ENCODE results near the gene FBXO42. TPM values are rescaled to one million over a fixed set of nuclear protein-coding genes. Genes with fewer than 3 reads are reported as not detected.

FBXO42 gene
- total RNA-seq, 4 donors from 2014 or later: 21.0 to 30.3 (median 23.0) TPM

DNA sequence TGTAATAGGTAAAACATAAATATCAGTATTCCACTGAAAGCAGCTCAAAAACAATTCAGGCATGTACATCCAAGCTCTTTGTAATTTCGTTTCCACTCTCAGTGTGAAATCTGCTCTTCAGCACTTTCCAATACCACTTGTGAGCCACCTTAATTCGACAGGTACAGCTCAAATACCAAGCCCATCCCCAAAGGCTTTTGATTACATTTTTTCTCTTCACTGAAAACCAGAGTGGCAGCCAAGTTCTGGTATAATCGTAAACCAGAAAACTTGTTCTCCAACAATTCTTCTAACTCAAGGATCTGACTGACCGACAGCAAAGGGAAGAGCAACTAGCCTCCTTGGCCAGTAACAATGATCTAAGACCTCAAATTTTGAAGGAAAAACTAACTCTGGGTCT, 36.8 kb downstream of the FBXO42 start:
- Histone ChIP-seq H3K27ac (peak overlapping the region in 1 of 2 donors; percentile 7), H3K4me1 (peaks cover 7 to 12% of the 10 kb centered on the region in 2 donors)

DNA sequence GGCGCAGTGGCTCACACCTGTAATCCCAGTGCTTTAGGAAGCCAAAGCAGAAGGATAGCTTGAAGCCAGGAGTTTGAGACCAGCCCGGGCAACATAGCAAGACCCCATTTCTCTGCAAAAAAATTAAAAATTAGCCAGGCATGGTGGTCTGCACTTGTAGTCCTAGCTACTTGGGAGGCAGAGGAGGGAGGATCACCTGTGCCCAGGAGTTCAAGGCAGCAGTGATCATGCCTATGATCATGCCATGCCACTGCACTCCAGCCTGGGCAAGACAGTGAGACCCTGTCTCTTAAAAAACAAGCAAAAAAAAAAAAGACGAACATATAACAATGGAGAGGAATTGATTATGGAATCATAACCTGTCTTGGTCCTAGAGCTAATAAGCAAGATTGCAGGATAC, 45.1 kb downstream of the FBXO42 start:
- Histone ChIP-seq H3K9me3 (no peaks in the 10 kb centered on the region), H3K36me3 (no peaks in the 10 kb centered on the region), H3K27me3 (no peaks in the 10 kb centered on the region), H3K27ac (no peak overlapping the region), H3K4me3 (no peak overlapping the region), H3K4me1 (no peaks in the 10 kb centered on the region)
- intact Hi-C loops (cut with DNase I; ENCODE audit: low total_unique reads): no loop called here
- no peak for DNase-seq
- no peak for TF ChIP-seq POLR2A (IDR thresholded peaks at IDR 0.05)
- TF ChIP-seq, protein P1, sequence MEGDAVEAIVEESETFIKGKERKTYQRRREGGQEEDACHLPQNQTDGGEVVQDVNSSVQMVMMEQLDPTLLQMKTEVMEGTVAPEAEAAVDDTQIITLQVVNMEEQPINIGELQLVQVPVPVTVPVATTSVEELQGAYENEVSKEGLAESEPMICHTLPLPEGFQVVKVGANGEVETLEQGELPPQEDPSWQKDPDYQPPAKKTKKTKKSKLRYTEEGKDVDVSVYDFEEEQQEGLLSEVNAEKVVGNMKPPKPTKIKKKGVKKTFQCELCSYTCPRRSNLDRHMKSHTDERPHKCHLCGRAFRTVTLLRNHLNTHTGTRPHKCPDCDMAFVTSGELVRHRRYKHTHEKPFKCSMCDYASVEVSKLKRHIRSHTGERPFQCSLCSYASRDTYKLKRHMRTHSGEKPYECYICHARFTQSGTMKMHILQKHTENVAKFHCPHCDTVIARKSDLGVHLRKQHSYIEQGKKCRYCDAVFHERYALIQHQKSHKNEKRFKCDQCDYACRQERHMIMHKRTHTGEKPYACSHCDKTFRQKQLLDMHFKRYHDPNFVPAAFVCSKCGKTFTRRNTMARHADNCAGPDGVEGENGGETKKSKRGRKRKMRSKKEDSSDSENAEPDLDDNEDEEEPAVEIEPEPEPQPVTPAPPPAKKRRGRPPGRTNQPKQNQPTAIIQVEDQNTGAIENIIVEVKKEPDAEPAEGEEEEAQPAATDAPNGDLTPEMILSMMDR (IDR thresholded peaks at IDR 0.05): no peak

More for the DNA sequence above, 36.8 kb downstream of the FBXO42 start:
- intact Hi-C loops (cut with DNase I; ENCODE audit: low total_unique reads): no loop called here
- H3K4me3 ChIP-seq: no peak overlapping the region
- DNase-seq: no peak
- no peaks in the 10 kb centered on the region for H3K9me3 ChIP-seq
- TF ChIP-seq POLR2A (IDR thresholded peaks at IDR 0.05): no peak
- TF ChIP-seq, protein P1 (IDR thresholded peaks at IDR 0.05): no peak
- no peaks in the 10 kb centered on the region for H3K27me3 ChIP-seq
- no peaks in the 10 kb centered on the region for H3K36me3 ChIP-seq

DNA sequence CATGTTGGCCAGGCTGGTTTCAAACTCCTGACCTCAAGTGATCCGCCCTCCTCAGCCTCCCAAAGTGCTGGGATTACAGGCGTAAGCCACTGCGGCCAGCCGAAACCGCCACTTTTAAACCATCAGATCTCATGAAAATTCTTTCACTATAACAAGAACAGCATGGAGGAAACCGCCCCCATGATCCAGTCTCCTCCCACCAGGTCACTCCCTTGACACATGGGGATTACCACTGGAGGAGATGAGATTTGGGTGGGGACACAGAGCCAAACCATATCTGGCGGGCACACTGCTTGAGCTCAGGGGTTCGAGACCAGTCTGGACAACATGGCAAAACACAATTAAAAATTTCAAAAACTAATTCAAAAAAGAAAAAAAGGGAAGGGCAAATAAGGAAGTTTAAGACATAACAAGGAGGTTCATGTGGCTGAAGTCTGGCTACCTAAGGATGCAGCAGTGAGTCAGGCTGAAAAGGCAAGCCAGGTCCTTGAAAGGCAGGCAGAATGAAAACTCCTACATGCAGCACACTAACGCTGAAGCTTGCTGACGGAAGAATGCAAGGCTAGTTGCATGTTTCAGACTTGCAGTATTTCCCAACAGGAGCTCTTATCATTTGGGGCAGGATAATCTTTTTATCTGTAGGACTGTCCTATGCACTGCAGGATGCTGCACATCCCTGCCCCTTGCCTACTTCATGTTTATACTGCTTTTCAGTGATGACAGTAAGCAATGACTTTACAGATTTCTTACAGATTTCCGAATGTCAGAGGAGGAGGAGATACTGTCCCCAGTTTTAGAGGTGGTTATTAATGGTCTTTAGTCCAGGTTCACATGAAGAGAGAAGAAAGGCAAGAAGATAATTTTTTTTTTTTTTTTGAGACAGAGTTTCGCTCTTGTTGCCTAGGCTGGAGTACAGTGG, 49.3 kb downstream of the FBXO42 start:
- TF ChIP-seq, protein P1 (IDR thresholded peaks at IDR 0.05): no peak
- TF ChIP-seq POLR2A (IDR thresholded peaks at IDR 0.05): no peak
- H3K4me1 ChIP-seq: no peaks in the 10 kb centered on the region
- H3K27ac ChIP-seq: no peak overlapping the region
- no peak for DNase-seq
- H3K36me3 ChIP-seq: no peaks in the 10 kb centered on the region
- no peaks in the 10 kb centered on the region for H3K27me3 ChIP-seq
- no peaks in the 10 kb centered on the region for H3K9me3 ChIP-seq
- intact Hi-C loops (cut with DNase I; ENCODE audit: low total_unique reads): no loop called here
- no peak overlapping the region for H3K4me3 ChIP-seq

DNA sequence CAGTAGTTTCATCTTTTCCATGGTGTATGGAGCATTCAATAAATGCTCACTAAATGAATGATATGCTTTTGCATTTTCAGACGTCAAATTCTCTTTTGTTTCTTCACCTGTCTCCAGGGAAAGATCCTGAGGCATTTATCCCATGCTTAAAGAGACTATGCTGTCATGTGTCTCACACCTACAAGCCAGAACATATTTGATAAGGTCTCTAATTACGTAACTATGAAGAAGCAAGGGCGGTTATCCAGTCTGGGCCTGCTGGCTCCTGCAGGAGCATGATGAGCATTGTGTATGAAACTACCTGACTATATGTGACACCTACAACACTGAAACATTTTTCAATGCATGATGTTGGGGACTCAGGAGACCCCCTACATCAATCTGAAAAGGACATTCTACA, 51.8 kb downstream of the FBXO42 start:
- Histone ChIP-seq H3K4me1 (no peaks in the 10 kb centered on the region), H3K9me3 (no peaks in the 10 kb centered on the region), H3K27ac (no peak overlapping the region), H3K27me3 (no peaks in the 10 kb centered on the region), H3K36me3 (no peaks in the 10 kb centered on the region), H3K4me3 (no peak overlapping the region)
- intact Hi-C loops (cut with DNase I; ENCODE audit: low total_unique reads): no loop called here
- TF ChIP-seq, protein P1 (IDR thresholded peaks at IDR 0.05): no peak
- no peak for TF ChIP-seq POLR2A (IDR thresholded peaks at IDR 0.05)
- no peak for DNase-seq

DNA sequence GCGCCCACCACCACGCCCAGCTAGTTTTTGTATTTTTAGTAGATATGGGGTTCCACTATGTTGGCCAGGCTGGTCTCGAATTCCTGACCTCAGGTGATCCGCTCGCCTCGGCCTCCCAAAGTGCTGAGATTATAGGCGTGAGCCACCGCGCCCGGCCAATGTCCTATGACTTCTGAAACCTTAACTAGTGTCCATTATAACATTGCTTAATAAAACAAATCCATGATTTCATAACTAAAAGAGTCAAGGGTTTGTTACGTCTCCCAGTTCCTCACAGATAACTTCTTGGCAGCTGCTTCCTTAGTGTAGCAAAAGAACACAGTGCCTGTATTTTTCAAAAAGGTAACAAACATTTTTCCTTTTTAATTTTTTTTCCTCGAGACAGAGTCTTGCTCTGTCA, 53.6 kb downstream of the FBXO42 start:
- intact Hi-C loops (cut with DNase I; ENCODE audit: low total_unique reads): no loop called here
- H3K4me1 ChIP-seq: no peaks in the 10 kb centered on the region

More for the DNA sequence above, 53.6 kb downstream of the FBXO42 start:
- Histone ChIP-seq H3K36me3 (no peaks in the 10 kb centered on the region), H3K27me3 (no peaks in the 10 kb centered on the region), H3K27ac (no peak overlapping the region), H3K4me3 (no peak overlapping the region), H3K9me3 (no peaks in the 10 kb centered on the region)
- no peak for DNase-seq
- no peak for TF ChIP-seq POLR2A (IDR thresholded peaks at IDR 0.05)
- TF ChIP-seq, protein P1 (IDR thresholded peaks at IDR 0.05): no peak
